Measurements from ENCODE around the gene KCNQ1.

KCNQ1 gene

GRCh38 chr11:2660357-2660939 is 215.6 kb downstream of the KCNQ1 start:
- DNase-seq, result no peak

- no peak for DNase-seq
Measured at GRCh38 chr11:2661173-2662023, 216.6 kb downstream of the KCNQ1 start.

- DNase-seq, result no peak
Measured at GRCh38 chr11:2662024-2662312, 217.2 kb downstream of the KCNQ1 start.

- DNase-seq, result no peak
Measured at GRCh38 chr11:2662430-2663299, 217.9 kb downstream of the KCNQ1 start.

- DNase-seq, result no peak
Measured at GRCh38 chr11:2663506-2663905, 218.7 kb downstream of the KCNQ1 start.

GRCh38 chr11:2663915-2664314 is 219.1 kb downstream of the KCNQ1 start:
- no peak for DNase-seq

GRCh38 chr11:2664376-2664775 is 219.6 kb downstream of the KCNQ1 start:
- DNase-seq, result no peak

GRCh38 chr11:2664791-2665525 is 220.2 kb downstream of the KCNQ1 start:
- DNase-seq, result no peak

- DNase-seq, result no peak
Measured at GRCh38 chr11:2665526-2666400, 221.0 kb downstream of the KCNQ1 start.

- no peak for DNase-seq
Measured at GRCh38 chr11:2666401-2666741, 221.6 kb downstream of the KCNQ1 start.

- DNase-seq, result no peak
Measured at GRCh38 chr11:2666828-2667570, 222.2 kb downstream of the KCNQ1 start.

GRCh38 chr11:2667940-2668339 is 223.1 kb downstream of the KCNQ1 start:
- no peak for DNase-seq

GRCh38 chr11:2668876-2669275 is 224.1 kb downstream of the KCNQ1 start:
- DNase-seq, result no peak

- no peak for DNase-seq
Measured at GRCh38 chr11:2669634-2670469, 225.0 kb downstream of the KCNQ1 start.

- no peak for DNase-seq
Measured at GRCh38 chr11:2670541-2671100, 225.8 kb downstream of the KCNQ1 start.

GRCh38 chr11:2671748-2672147 is 226.9 kb downstream of the KCNQ1 start:
- no peak for DNase-seq

- no peak for DNase-seq
Measured at GRCh38 chr11:2672553-2673249, 227.9 kb downstream of the KCNQ1 start.

GRCh38 chr11:2673250-2673610 is 228.4 kb downstream of the KCNQ1 start:
- DNase-seq, result no peak

GRCh38 chr11:2673871-2674471 is 229.2 kb downstream of the KCNQ1 start:
- DNase-seq, result no peak
